HUES6 (cell line): ENCODE results near the gene TENM4.

Experiments
- H3K27ac ChIP-seq: 2 replicates; pipeline ENCODE4 v1.7.0; 2013; ENCODE audit warnings: low read depth, mild to moderate bottlenecking, low read length, inconsistent platforms
- H3K27me3 ChIP-seq: 2 replicates; pipeline ENCODE4 v1.6.1; 2013; ENCODE audit warnings: low read length; ENCODE audit not compliant: control insufficient read depth, insufficient read depth
- H3K36me3 ChIP-seq: 2 replicates; pipeline ENCODE4 v1.6.1; 2013; ENCODE audit warnings: low read length; ENCODE audit not compliant: control insufficient read depth, insufficient read depth
- H3K4me1 ChIP-seq: 2 replicates; pipeline ENCODE4 v1.6.1; 2013; ENCODE audit warnings: low read length; ENCODE audit not compliant: control insufficient read depth, insufficient read depth
- H3K4me3 ChIP-seq: 2 replicates; pipeline ENCODE4 v1.5.1; 2013; ENCODE audit warnings: low read depth, low read length
- H3K9ac ChIP-seq: one replicate; pipeline ENCODE4 v1.6.1; 2013; ENCODE audit warnings: mild to moderate bottlenecking, low read length
- H3K9me3 ChIP-seq: 2 replicates; pipeline ENCODE4 v1.6.1; 2013; ENCODE audit warnings: low read depth, low read length; ENCODE audit not compliant: control insufficient read depth, insufficient read depth

TENM4 gene

GRCh38 chr11:78932757-78933156 lies 508.1 kb downstream of the TENM4 start:
- Histone ChIP-seq H3K4me3 (no peak overlapping the region), H3K9me3 (peaks cover 2% of the 10 kb centered on the region; the same call in 1 of the 2 replicates), H3K9ac (no peak overlapping the region), H3K36me3 (no peaks in the 10 kb centered on the region), H3K4me1 (peaks cover 36% of the 10 kb centered on the region), H3K27me3 (peaks cover 44% of the 10 kb centered on the region), H3K27ac (no peak overlapping the region)

- no peaks in the 10 kb centered on the region for H3K36me3 ChIP-seq
- no peak overlapping the region for H3K9ac ChIP-seq
- H3K27me3 ChIP-seq, result peaks cover 52% of the 10 kb centered on the region
- H3K4me3 ChIP-seq, result no peak overlapping the region
- no peak overlapping the region for H3K27ac ChIP-seq
- H3K9me3 ChIP-seq, result peaks cover 2% of the 10 kb centered on the region; the same call in 1 of the 2 replicates
- H3K4me1 ChIP-seq, result peaks cover 38% of the 10 kb centered on the region
Observed at GRCh38 chr11:78931891-78932290, 508.9 kb downstream of the TENM4 start.

GRCh38 chr11:78930810-78931523 lies 509.9 kb downstream of the TENM4 start:
- Histone ChIP-seq H3K4me1 (peaks cover 38% of the 10 kb centered on the region), H3K27me3 (peaks cover 55% of the 10 kb centered on the region), H3K27ac (no peak overlapping the region), H3K36me3 (no peaks in the 10 kb centered on the region), H3K9ac (no peak overlapping the region), H3K9me3 (peaks cover 2% of the 10 kb centered on the region; the same call in 1 of the 2 replicates), H3K4me3 (no peak overlapping the region)

GRCh38 chr11:78929906-78930220 lies 511.0 kb downstream of the TENM4 start:
- peaks cover 38% of the 10 kb centered on the region for H3K4me1 ChIP-seq
- no peak overlapping the region for H3K4me3 ChIP-seq
- peaks cover 55% of the 10 kb centered on the region for H3K27me3 ChIP-seq
- H3K9me3 ChIP-seq, result peaks cover 2% of the 10 kb centered on the region; the same call in 1 of the 2 replicates
- no peaks in the 10 kb centered on the region for H3K36me3 ChIP-seq
- no peak overlapping the region for H3K9ac ChIP-seq
- no peak overlapping the region for H3K27ac ChIP-seq

GRCh38 chr11:78929207-78929905 lies 511.5 kb downstream of the TENM4 start:
- Histone ChIP-seq H3K9me3 (peaks cover 2% of the 10 kb centered on the region; the same call in 1 of the 2 replicates), H3K4me3 (peak overlapping the region; percentile 2; the same call in 1 of the 2 replicates), H3K27me3 (peaks cover 55% of the 10 kb centered on the region), H3K9ac (no peak overlapping the region), H3K27ac (no peak overlapping the region), H3K36me3 (no peaks in the 10 kb centered on the region), H3K4me1 (peaks cover 38% of the 10 kb centered on the region)

- H3K9me3 ChIP-seq, result 0 out of 2 replicates have a peak, but pooled peaks cover 2% of the 10 kb centered on the region
- no peak overlapping the region for H3K27ac ChIP-seq
- peaks cover 38% of the 10 kb centered on the region for H3K4me1 ChIP-seq
- H3K36me3 ChIP-seq, result no peaks in the 10 kb centered on the region
- no peak overlapping the region for H3K4me3 ChIP-seq
- peaks cover 54% of the 10 kb centered on the region for H3K27me3 ChIP-seq
- no peak overlapping the region for H3K9ac ChIP-seq
Observed at GRCh38 chr11:78927511-78927910, 513.3 kb downstream of the TENM4 start.

- H3K36me3 ChIP-seq, result no peaks in the 10 kb centered on the region
- no peaks in the 10 kb centered on the region for H3K9me3 ChIP-seq
- H3K9ac ChIP-seq, result no peak overlapping the region
- H3K4me3 ChIP-seq, result no peak overlapping the region
- H3K27me3 ChIP-seq, result peaks cover 47% of the 10 kb centered on the region
- peaks cover 38% of the 10 kb centered on the region for H3K4me1 ChIP-seq
- H3K27ac ChIP-seq, result no peak overlapping the region
Observed at GRCh38 chr11:78926633-78927338, 514.0 kb downstream of the TENM4 start.

- Histone ChIP-seq H3K9me3 (no peaks in the 10 kb centered on the region), H3K4me1 (peaks cover 26% of the 10 kb centered on the region), H3K36me3 (no peaks in the 10 kb centered on the region), H3K27me3 (peaks cover 35% of the 10 kb centered on the region), H3K4me3 (no peak overlapping the region), H3K9ac (no peak overlapping the region), H3K27ac (no peak overlapping the region)
Observed at GRCh38 chr11:78925387-78925786, 515.4 kb downstream of the TENM4 start.

GRCh38 chr11:78922859-78923625 lies 517.8 kb downstream of the TENM4 start:
- H3K4me3 ChIP-seq, result no peak overlapping the region
- H3K9me3 ChIP-seq, result no peaks in the 10 kb centered on the region
- H3K36me3 ChIP-seq, result no peaks in the 10 kb centered on the region
- peaks cover 17% of the 10 kb centered on the region for H3K27me3 ChIP-seq
- H3K9ac ChIP-seq, result no peak overlapping the region
- no peak overlapping the region for H3K27ac ChIP-seq
- H3K4me1 ChIP-seq, result peaks cover 5% of the 10 kb centered on the region

- no peak overlapping the region for H3K4me3 ChIP-seq
- peaks cover 3% of the 10 kb centered on the region; the same call in 1 of the 2 replicates for H3K27me3 ChIP-seq
- no peak overlapping the region for H3K9ac ChIP-seq
- H3K4me1 ChIP-seq, result no peaks in the 10 kb centered on the region
- no peaks in the 10 kb centered on the region for H3K9me3 ChIP-seq
- no peak overlapping the region for H3K27ac ChIP-seq
- no peaks in the 10 kb centered on the region for H3K36me3 ChIP-seq
Observed at GRCh38 chr11:78921509-78921908, 519.3 kb downstream of the TENM4 start.
